Measurements from ENCODE around the gene NME3.

Gene NME3

DNA sequence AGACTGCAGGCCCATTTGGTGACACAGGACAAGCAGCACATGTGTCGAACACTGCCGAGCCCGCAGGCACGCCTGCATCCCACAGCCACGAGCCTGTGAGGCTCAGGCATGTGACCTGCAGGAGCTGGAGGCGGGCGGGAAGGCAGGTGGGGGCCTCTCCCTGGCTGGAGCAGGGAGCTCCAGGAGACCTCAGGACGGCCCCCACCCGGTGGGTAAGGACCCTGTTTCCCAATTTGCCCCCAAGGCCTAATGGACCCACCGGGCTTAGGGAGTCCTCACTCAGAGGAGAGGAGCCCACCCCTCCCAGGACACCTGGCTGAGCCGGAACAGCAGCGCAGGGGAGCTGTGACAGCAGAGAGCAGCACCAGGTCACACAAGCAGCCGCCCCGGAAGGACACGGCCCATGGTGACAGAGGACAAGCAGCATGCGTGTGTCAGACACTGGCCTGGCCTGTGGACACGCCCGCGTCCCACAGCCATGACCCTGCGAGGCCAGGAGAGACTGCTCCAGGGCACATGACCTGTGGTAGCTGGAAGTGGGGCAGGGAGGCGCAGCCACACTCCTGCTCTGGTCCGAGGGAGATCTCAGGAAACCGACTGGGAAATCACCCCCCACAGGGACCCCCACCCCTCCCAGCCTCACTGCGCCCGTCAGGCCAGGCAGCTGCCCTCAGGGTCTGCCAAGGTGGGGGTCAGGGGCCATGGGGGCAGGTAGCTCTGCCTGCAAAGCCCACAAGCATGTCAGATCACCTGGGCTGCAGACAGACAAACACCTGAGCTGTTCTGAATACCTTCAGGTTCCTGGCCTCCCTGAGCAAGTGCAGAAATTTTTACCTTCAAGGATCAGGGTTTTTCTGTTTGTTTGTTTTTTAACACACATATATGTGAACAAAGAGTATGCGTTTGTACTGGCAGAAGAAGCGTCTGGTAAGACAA lies 8.7 kb upstream of the NME3 start:
- no peak for DNase-seq

GRCh38 chr16:1779234-1779701 lies 7.9 kb upstream of the NME3 start:
- no peak for DNase-seq

- no peak for DNase-seq
Measured at GRCh38 chr16:1778200-1779179, 7.1 kb upstream of the NME3 start.

GRCh38 chr16:1777375-1778199 lies 6.2 kb upstream of the NME3 start:
- DNase-seq: no peak

- no peak for DNase-seq
Measured at GRCh38 chr16:1776991-1777374, 5.6 kb upstream of the NME3 start.

GRCh38 chr16:1776672-1776955 lies 5.3 kb upstream of the NME3 start:
- DNase-seq: no peak

GRCh38 chr16:1775846-1776671 lies 4.7 kb upstream of the NME3 start:
- no peak for DNase-seq

- no peak for DNase-seq
Measured at GRCh38 chr16:1775006-1775845, 3.9 kb upstream of the NME3 start.

DNA sequence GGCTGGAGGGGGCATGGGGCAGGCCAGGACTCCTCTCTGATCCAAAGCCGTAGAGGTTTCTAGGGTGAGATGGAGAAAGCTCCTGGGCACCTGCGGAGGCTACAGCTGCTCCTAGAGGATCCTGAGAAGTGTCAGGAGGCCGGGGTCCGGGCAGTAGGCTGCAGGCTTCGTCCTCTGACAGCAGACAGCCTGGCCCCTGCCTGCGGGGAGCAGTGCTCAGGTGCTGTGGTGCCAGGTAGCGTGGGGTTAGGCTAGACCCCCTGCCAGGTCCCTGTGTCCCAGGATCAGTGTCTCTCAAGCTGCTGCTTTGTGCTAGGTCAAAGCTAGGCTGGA lies 3.1 kb upstream of the NME3 start:
- DNase-seq: no peak

GRCh38 chr16:1773703-1774447 lies 2.5 kb upstream of the NME3 start:
- no peak for DNase-seq

DNA sequence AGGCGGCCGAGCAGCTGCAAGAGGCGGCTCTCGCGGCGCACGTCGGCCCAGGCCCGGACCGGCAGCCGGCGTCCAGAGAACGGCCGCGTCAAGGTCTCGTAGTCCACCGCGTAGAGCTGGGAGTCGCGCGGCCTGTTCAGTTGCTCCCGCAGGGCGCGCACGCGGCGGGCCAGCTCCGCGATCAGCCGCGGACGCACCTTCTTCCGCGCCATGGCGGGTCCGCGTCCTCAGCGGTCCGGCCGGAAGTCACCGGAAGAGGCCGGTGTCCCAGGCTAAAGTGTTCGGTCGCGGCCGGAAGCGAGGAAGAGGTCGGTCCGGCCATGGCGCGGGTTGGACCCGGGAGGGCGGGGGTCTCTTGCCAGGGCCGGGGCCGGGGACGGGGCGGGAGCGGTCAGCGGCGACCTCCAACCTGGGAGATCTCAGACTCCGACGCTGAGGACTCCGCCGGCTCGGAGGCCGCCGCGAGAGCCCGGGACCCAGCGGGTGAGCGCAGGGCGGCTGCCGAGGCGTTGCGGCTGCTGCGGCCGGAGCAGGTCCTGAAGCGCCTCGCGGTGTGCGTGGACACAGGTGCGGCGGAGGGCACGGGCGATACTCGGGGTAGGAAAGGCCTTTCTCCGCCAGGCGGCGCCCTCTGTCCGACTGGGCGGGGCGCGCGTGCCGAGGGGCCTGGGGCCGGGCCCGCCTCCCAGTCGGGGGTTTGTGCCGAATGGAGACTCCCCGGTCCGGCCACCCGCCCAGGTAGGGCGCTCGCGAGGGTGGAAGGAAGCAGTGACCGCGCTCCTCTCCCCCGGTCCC lies 1.8 kb upstream of the NME3 start, which contains the start of gene MRPS34:
TSS of gene MRPS34 (minus strand) at position 227 of the 795 bp plus-strand sequence. CDS start at position 212, 15 bp downstream.
- peak; percentile 30 to 84 for DNase-seq

DNA sequence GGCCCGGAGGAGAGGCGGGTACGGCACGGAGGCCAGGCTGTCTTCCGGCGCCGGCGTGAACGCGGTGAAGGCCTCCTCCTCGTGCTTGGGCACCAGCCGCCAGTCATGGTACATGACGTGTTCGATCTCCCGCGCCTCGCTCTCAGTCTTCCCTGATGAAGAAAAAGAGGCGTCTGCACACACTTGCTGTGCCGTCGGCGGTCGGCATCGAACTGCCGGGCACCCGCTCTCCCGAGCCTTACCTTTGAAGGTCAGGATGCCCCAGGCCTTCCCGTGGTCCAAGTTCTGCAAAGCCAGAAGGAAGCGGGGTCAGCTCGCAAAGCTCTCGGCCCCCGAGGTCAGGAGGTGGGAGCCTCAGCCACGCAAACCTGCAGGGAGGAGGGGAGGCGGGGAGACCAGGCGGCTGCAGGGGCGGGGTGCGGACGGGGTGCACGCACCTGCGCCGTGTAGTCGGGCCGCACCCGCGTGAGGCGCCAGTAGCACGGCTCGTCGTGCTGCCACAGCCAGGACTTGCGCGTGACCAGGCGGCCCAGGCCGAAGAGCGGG lies 1.1 kb upstream of the NME3 start, which contains the start of gene EME2:
TSS of gene EME2 (plus strand) at position 449 of the 546 bp plus-strand sequence. CDS start 418 bp downstream, outside the sequence.
- DNase-seq: no peak

GRCh38 chr16:1771864-1772361 lies 570 bp upstream of the NME3 start:
- peak in 1 of 2 experiments; percentile 10 for DNase-seq

GRCh38 chr16:1770328-1771187 lies 785 bp downstream of the NME3 start:
- peak; percentile 69 to 82 for DNase-seq

DNA sequence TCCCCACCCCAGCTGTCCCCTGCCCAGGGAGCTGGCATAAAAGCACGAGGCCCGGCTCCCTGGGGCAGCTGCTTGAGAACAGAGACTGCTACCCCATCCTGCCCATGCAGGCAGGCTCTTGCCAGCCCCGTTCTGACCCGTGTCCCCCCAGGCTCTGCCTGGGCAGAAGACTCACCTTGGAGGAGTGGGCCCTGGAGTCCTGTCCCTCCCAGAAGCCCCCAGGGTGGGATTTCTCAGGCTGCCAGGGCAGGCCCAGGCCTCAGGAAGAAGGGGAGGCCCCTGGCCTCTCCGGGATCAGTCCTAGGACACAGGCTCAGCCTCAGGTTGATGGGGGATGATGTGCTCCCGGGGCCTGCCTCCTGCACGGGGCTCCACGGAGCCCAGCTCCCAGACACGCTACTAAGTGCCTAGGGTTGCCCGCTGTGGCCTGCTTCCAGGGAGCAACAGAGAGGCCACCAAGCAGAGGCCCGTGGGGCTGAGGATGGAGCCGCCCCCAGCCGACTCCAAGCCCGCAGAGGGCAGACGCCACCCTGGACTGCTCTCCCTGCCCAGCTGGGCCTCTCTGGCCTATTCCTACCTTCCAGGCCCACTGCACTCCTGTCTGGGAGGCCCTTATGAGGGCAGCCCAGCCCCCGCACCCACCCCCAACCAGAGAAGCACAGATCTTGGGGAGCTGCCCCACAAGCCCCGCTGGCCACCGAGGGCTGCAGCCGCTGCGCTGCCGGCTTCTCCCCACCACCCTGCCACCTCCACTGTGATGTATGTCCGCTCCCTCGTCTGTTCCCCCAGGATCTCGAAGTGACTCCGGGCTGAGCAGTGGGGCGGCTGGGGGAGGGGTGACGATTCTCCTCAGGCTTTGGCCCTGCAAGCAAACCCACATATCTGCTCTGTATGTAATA lies 1.7 kb downstream of the NME3 start:
- no peak for DNase-seq

GRCh38 chr16:1768767-1769401 lies 2.5 kb downstream of the NME3 start:
- DNase-seq: no peak
